ENCODE data around the gene RPL32. TPM values are rescaled to one million over a fixed set of nuclear protein-coding genes. Genes with fewer than 3 reads are reported as not detected.
A peak's percentile ranks its signal among the peaks of the same experiment; 100 is the strongest.

RPL32 gene
- total RNA-seq, 1 donor from 2014 or later, result 1,970 TPM

GRCh38 chr3:12807601-12808359 lies 33.6 kb downstream of the RPL32 start:
- Mint-ChIP-seq H3K4me1 (ENCODE audit: low read depth) (peaks cover 5% of the 10 kb centered on the region), H3K27ac (no peak overlapping the region), H3K9me3 (no peaks in the 10 kb centered on the region), H3K36me3 (ENCODE audit: low read depth) (no peaks in the 10 kb centered on the region), H3K27me3 (ENCODE audit: insufficient read depth) (peaks cover 6% of the 10 kb centered on the region), H3K4me3 (no peak overlapping the region)
- intact Hi-C loops (cut with micrococcal nuclease), result no loop called here
- DNase-seq (ENCODE audit: low spot score), result no peak

DNA sequence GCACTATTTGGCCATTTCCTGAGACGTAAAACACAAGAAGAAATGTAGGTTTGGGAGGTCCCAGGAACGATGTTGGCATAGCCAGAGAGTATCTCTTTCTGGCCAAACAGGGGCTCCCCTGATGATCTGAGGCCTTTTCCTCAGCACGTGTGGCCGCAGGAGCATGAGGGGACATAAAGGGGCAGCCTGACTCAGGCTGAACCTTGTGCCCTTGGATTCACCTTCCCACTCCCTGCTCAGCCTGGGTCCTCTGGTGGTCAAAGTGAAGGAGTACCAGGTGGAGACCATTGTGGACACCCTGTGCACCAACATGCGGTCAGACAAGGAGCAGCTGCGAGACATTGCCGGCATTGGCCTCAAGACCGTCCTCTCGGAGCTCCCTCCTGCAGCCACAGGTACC lies 34.3 kb downstream of the RPL32 start:
- no peaks in the 10 kb centered on the region for H3K36me3 Mint-ChIP-seq (ENCODE audit: low read depth)
- no peak overlapping the region for H3K4me3 Mint-ChIP-seq
- no peak overlapping the region for H3K27ac Mint-ChIP-seq
- no peak for DNase-seq (ENCODE audit: low spot score)
- H3K27me3 Mint-ChIP-seq (ENCODE audit: insufficient read depth), result peaks cover 6% of the 10 kb centered on the region
- peaks cover 5% of the 10 kb centered on the region for H3K4me1 Mint-ChIP-seq (ENCODE audit: low read depth)
- intact Hi-C loops (cut with micrococcal nuclease), result no loop called here
- H3K9me3 Mint-ChIP-seq, result no peaks in the 10 kb centered on the region

GRCh38 chr3:12803371-12803770 lies 38.0 kb downstream of the RPL32 start:
- no peak for DNase-seq (ENCODE audit: low spot score)
- no peak overlapping the region for H3K27ac Mint-ChIP-seq
- H3K4me1 Mint-ChIP-seq (ENCODE audit: low read depth), result no peaks in the 10 kb centered on the region
- no peaks in the 10 kb centered on the region for H3K36me3 Mint-ChIP-seq (ENCODE audit: low read depth)
- intact Hi-C loops (cut with micrococcal nuclease), result no loop called here
- H3K9me3 Mint-ChIP-seq, result no peaks in the 10 kb centered on the region
- H3K4me3 Mint-ChIP-seq, result no peak overlapping the region
- H3K27me3 Mint-ChIP-seq (ENCODE audit: insufficient read depth), result peaks cover 5% of the 10 kb centered on the region

GRCh38 chr3:12799525-12800440 lies 41.6 kb downstream of the RPL32 start:
- intact Hi-C loops (cut with micrococcal nuclease), result no loop called here
- DNase-seq (ENCODE audit: low spot score), result no peak

GRCh38 chr3:12798559-12799179 lies 42.7 kb downstream of the RPL32 start:
- Mint-ChIP-seq H3K4me3 (no peak overlapping the region), H3K36me3 (ENCODE audit: low read depth) (no peaks in the 10 kb centered on the region), H3K4me1 (ENCODE audit: low read depth) (no peaks in the 10 kb centered on the region), H3K27me3 (ENCODE audit: insufficient read depth) (peaks cover 30% of the 10 kb centered on the region), H3K9me3 (no peaks in the 10 kb centered on the region), H3K27ac (no peak overlapping the region)
- DNase-seq (ENCODE audit: low spot score), result no peak
- intact Hi-C loops (cut with micrococcal nuclease), result no loop called here

More at GRCh38 chr3:12799525-12800440, 41.6 kb downstream of the RPL32 start:
- Mint-ChIP-seq H3K4me3 (no peak overlapping the region), H3K27ac (no peak overlapping the region), H3K36me3 (ENCODE audit: low read depth) (no peaks in the 10 kb centered on the region), H3K9me3 (no peaks in the 10 kb centered on the region), H3K4me1 (ENCODE audit: low read depth) (no peaks in the 10 kb centered on the region), H3K27me3 (ENCODE audit: insufficient read depth) (peaks cover 30% of the 10 kb centered on the region)

DNA sequence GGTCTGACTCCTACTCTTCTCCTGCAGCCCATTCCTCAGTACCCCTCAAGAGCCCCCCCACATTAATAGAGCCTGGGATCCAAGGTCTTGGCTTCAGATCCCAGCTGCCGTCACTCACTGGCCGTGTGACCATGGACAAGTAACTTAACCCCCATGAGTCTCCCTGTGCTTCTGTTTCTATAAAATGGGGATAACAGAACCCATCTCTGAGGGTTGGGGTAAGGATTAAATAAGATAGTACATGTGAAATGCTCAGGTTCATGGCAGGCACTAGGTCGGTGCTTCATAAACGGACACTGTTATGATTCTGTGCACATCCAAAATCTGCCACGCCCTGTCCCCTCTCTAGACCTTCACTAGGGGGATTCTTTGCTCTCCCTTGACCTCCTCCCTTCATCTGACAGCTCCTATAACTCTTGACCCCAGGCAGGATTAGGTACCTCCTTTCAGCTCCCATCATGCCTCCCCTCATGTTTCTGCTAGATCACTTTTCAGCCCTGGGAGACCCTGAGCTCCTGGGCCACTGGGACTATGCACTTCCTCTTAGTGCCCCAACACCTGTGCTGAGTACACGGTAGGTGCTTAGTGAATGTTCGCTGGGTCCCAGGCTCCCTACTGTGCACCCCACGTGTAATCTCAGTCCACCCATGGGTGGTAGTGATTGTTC lies 43.3 kb downstream of the RPL32 start:
- no peaks in the 10 kb centered on the region for H3K9me3 Mint-ChIP-seq
- H3K27me3 Mint-ChIP-seq (ENCODE audit: insufficient read depth), result peaks cover 30% of the 10 kb centered on the region
- H3K4me1 Mint-ChIP-seq (ENCODE audit: low read depth), result no peaks in the 10 kb centered on the region
- no peak overlapping the region for H3K4me3 Mint-ChIP-seq
- intact Hi-C loops (cut with micrococcal nuclease), result no loop called here
- H3K27ac Mint-ChIP-seq, result no peak overlapping the region
- no peaks in the 10 kb centered on the region for H3K36me3 Mint-ChIP-seq (ENCODE audit: low read depth)
- no peak for DNase-seq (ENCODE audit: low spot score)

DNA sequence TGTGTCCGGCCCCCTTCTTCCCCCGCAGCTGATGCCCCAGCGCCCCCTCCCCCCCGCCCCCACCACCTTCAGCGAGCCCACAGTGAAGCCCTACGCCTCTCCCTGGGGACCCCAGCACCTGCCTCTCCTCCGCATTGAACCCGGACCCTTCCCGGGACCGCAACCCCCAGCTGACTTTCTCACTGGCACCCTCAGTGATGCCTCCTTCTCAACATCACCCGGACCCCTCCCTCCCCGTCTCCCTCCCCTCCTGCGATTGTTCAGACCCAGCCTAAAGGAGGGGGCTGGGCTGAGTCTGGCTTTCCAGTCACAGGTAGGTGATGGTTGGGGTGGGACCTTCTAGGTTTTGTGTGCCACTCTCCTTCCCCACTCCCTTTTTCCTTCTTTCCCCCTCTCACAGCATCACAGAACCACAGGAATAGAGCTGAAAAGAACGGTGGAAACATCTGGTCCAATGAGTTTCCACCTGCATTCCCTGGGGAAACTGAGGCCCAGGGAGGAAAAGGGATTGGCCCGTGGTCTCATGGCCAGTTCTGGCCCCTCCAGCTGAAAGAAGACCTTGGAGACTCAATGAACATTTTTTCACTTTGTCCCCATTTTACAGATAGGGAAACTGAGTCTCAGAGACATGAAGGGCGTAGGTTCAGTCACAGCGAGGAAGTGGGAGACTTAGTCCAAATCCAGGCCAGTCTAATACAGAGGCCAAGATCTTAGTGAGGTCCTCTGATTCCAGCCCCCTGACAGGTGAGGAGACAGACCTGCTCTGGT lies 44.1 kb downstream of the RPL32 start:
- Mint-ChIP-seq H3K36me3 (ENCODE audit: low read depth) (no peaks in the 10 kb centered on the region), H3K4me3 (no peak overlapping the region), H3K9me3 (no peaks in the 10 kb centered on the region), H3K27me3 (ENCODE audit: insufficient read depth) (peaks cover 32% of the 10 kb centered on the region), H3K4me1 (ENCODE audit: low read depth) (no peaks in the 10 kb centered on the region), H3K27ac (no peak overlapping the region)
- intact Hi-C loops (cut with micrococcal nuclease), result no loop called here
- DNase-seq (ENCODE audit: low spot score), result no peak

- Mint-ChIP-seq H3K4me3 (peak within 1 kb of the TSS; percentile 73), H3K27ac (no peak within 1 kb of the TSS), H3K36me3 (ENCODE audit: low read depth) (no peaks in the 10 kb centered on the region)
Observed at GRCh38 chr3:12796171-12797123, 44.9 kb downstream of the RPL32 start, which contains the start of gene CAND2. Gene CAND2 (plus strand): TSS chr3:12796680. CDS start chr3:12796721, 41 bp downstream.

GRCh38 chr3:12793701-12794100 lies 47.7 kb downstream of the RPL32 start:
- no peak for DNase-seq (ENCODE audit: low spot score)
- no peak overlapping the region for H3K27ac Mint-ChIP-seq

More at GRCh38 chr3:12796171-12797123, 44.9 kb downstream of the RPL32 start, which contains the start of gene CAND2:
- no peaks in the 10 kb centered on the region for H3K9me3 Mint-ChIP-seq
- peaks cover 34% of the 10 kb centered on the region for H3K27me3 Mint-ChIP-seq (ENCODE audit: insufficient read depth)
- no peak for DNase-seq (ENCODE audit: low spot score)
- no peaks in the 10 kb centered on the region for H3K4me1 Mint-ChIP-seq (ENCODE audit: low read depth)
- intact Hi-C loops (cut with micrococcal nuclease), result no loop called here

DNA sequence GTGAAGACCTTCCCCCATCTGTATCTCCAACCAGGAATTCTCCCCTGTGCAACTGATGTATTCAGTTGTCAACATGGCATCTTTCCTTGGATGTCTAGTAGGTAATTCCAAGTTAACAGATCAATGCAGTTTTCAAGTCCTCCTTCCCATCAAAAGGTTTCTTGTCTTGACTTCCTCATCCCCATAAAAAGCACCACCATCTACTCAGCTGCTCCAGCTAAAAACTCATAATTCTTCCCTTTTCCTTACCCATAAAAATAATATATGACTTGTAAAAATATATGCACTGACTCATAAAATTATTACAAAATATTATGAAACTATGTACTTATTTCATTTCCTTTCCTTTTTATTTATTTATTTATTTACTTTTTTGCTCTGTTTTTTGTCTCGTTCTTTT lies 49.9 kb downstream of the RPL32 start:
- H3K4me1 Mint-ChIP-seq (ENCODE audit: low read depth), result no peaks in the 10 kb centered on the region
- no peaks in the 10 kb centered on the region for H3K36me3 Mint-ChIP-seq (ENCODE audit: low read depth)
- intact Hi-C loops (cut with micrococcal nuclease), result no loop called here
- no peak overlapping the region for H3K4me3 Mint-ChIP-seq
- no peaks in the 10 kb centered on the region for H3K9me3 Mint-ChIP-seq
- H3K27me3 Mint-ChIP-seq (ENCODE audit: insufficient read depth), result peaks cover 19% of the 10 kb centered on the region
- DNase-seq (ENCODE audit: low spot score), result no peak
- H3K27ac Mint-ChIP-seq, result no peak overlapping the region

More at GRCh38 chr3:12793701-12794100, 47.7 kb downstream of the RPL32 start:
- H3K27me3 Mint-ChIP-seq (ENCODE audit: insufficient read depth), result peaks cover 31% of the 10 kb centered on the region
- H3K4me1 Mint-ChIP-seq (ENCODE audit: low read depth), result no peaks in the 10 kb centered on the region
- no peaks in the 10 kb centered on the region for H3K9me3 Mint-ChIP-seq
- no peaks in the 10 kb centered on the region for H3K36me3 Mint-ChIP-seq (ENCODE audit: low read depth)
- intact Hi-C loops (cut with micrococcal nuclease), result no loop called here
- H3K4me3 Mint-ChIP-seq, result no peak overlapping the region

Data from activated T-helper 1 cell treated with anti-CD3 and anti-CD28 coated beads, Interleukin-12 subunit alpha, Interleukin-12 subunit beta, Interleukin-2, Interleukin-4 antibody, amounts not matched to agents 30 ng/mL and 10 ng/mL and 1 ng/mL, durations not matched to agents 14 hours and 24 hours and 36 hours (primary cell).